ENCODE data around the gene PDE1C.

GRCh38 chr7:32119790-32120196 is 49.6 kb upstream of the PDE1C start:
- TF ChIP-seq EZH2 (IDR thresholded peaks at IDR 0.05; ENCODE audit: insufficient read depth, poor library complexity, severe bottlenecking) = no peak
- TF ChIP-seq EZH2phosphoT487 (IDR thresholded peaks at IDR 0.05; ENCODE audit: insufficient read depth, low read depth) = no peak

Measured in GM23248 (cell line).